Cardiac ventricle fibroblast (primary cell): ENCODE data around the gene EIF2AK3. TPM values are rescaled to one million over a fixed set of nuclear protein-coding genes. Genes with fewer than 3 reads are reported as not detected.

Source experiments
- total RNA-seq: library from RNA; depleted of rRNA; stranded (reverse); fragments of >200 nt; gene quantifications from 2 replicates; pipeline ENCODE4 v1.2.3, GENCODE V29; 2015

The EIF2AK3 gene
- total RNA-seq: 19.3 and 21.0 TPM in 2 replicates

DNA sequence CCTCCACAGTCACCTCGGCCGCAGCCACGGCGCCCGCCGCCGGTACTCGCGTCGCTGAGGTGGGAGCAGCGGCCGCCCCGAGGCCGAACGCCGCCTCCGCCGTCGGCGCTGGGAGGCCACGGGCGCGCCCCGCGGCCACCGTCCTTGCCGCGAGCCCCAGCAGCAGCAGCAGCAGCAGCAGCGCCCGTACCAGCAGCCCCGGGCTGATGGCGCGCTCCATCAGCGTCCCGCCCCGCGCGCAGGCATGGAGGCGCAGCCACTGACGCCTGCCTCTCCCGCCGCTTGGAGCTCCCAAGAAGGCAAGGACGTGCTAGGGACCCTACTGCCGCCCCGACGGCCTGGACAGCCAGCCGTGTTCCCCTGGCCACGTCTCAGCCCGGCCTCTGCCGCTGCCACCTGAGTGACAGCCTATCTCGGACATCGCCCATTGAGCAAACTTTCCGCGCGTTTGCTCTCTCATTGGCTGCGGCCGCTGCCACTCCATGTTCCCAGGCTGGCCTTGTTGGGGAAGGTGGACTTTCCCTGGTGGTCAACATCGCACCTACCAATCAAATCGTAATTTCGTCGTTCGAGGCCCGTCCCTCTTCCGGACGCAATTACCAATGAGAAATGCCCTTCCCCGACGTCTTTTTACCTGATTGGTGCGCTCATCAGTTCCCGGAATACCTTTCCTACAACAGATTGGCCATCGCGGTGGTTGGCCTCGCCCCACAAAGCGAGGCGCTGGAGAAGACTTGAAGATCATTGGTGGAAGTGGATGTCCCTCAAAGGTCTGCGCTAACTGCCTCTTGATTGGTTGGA, at the start of gene EIF2AK3:
EIF2AK3 (minus strand) TSS at position 410 of the 801 bp plus-strand sequence; CDS start at position 220, 190 bp downstream.

Other genes starting within 250 kb of the EIF2AK3 start
- gene FOXI3, start 174.8 kb downstream of the EIF2AK3 start, total RNA-seq: not detected in 2 replicates
- gene RPIA, start 64.2 kb upstream of the EIF2AK3 start, total RNA-seq: 7.4 and 7.5 TPM in 2 replicates